Femur (tissue), 1 donor: ENCODE measurements around the gene FAM228B.
"Not testable (repeated sequence)": the region's sequence is repeated elsewhere in the genome, so short reads cannot be mapped to it uniquely, and the experiment has no call there.

Experiments used
- DNase-seq: peaks from one replicate; pipeline ENCODE4 v3.0.0-alpha.2; 2017

The FAM228B gene

DNA sequence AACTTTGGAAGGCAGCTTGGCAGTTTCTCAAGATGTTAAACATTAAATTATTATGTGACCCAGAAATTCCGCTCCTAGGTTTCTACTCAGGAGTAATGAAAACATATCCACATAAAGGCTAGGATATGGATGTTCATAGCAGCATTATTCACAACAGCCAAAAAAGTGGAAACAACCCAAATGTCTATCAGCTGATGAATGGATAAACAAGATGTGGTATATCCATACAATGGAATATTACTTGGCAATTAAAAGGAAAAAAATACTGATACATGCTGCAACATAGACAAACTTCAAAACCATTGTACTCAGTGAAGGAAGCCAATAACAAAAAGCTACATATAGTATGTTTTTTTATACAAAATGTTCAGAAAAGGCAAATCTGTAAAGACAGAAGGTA is 39.2 kb downstream of the FAM228B start:
- no peak for DNase-seq

DNA sequence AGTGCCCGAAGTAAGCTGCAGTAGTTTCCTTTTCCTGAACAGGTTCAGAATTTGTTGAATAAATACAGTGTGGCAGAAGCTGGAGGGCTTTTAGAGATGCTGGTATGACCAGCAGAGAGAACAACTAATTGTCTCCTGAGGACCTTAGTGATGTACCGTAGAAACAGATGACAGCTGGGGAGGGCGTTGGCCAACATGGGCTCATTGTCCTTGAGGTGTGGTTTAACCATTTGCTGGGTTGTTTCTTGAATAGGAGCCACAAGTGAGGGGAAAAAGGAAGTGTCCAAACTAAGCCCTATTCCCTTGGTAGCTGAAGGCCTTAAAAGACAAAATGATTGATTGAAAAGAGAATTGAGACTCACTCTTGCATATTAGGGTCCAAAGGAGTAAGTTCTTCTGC is 39.9 kb downstream of the FAM228B start:
- no peak for DNase-seq

DNA sequence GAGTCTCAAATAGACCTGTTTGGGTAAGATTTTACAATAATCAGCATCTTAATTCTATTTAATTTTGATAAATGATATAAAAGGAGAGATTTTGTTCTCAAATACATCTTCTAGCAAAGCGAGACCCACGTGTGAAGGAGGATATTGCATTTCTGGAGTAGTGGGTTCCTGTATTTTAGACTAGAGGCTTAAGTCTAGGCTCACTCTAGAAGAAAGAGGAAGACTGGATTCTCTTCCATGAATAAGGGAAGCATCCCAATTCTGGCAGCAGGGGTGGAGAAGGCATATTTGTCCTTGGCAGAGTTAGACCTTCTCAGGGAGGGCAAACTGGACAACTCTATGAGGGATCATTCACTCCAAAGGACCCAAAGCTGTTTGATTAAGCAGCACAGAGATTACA is 40.3 kb downstream of the FAM228B start:
- DNase-seq = no peak

DNA sequence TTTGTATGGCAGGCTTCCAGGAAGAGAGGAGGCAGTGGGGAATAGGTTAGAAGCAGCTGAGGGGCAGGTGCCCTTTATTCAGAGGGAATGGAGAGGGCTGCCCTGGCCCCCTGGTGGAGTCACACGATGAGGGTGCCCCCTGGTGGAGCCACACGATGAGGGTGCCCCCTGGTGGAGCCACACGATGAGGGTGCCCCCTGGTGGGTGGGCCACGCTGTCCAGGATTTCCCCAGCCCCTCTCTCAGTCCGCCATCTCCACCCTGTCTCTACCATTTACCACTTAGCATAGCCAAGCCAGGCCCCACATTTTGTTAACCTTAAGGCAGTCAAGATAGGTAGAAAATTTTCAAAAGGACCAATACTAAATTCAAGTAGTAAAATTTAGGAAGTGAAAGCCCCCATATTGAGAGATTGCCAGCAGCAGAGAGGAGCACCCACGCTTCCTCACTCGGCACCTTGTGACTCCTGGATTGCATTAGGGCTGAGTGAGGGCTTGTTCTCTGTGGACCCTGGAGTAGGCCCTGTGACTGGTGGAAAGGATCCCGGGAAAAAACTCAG is 41.2 kb downstream of the FAM228B start:
- DNase-seq = no peak

DNA sequence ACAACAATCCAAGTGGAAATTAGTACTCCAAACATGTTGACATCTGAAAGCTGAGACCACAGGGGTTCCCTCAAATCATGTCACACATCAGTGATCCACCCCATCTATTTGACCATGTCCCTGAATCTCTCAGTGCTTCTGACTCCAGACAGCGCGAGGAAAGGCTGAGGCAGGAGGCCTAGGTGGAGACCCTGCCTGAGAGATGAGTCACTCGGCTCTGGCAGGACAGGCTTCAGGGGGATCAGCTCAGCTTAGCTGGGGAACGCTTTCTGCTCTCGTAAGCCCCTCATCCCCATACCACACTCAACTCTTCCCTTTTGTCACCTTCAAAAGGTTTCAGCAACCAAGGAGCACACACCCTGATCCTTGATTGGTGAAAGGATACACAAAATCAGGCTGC is 45.8 kb downstream of the FAM228B start:
- DNase-seq = no peak

DNA sequence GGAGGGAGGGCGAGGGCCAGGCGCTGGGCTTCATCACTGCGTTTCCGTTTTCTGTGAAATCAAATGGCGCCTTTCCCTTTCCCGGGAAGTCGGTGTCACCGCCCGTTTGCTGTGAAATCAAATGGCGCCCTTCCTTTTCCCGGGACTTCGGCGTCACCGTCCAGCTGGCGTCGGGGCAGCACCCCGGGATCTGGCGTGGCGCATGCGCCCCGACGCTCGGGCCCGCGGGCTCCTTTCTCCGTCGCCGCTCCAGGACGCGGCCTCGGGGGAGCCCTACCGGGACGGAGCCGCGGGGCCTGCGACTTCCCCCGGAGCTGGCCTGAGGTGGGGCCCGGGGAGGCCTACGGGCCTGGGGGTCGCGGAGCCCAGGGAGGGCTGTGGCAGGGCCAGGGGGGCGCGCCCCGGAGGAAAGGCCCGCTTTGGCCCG is 51.6 kb downstream of the FAM228B start, which contains the start of gene FAM228A:
Gene FAM228A, plus strand, starts transcription at position 203 of the 427 bp plus-strand sequence. CDS start 428 bp downstream, outside the sequence.
- no peak for DNase-seq

DNA sequence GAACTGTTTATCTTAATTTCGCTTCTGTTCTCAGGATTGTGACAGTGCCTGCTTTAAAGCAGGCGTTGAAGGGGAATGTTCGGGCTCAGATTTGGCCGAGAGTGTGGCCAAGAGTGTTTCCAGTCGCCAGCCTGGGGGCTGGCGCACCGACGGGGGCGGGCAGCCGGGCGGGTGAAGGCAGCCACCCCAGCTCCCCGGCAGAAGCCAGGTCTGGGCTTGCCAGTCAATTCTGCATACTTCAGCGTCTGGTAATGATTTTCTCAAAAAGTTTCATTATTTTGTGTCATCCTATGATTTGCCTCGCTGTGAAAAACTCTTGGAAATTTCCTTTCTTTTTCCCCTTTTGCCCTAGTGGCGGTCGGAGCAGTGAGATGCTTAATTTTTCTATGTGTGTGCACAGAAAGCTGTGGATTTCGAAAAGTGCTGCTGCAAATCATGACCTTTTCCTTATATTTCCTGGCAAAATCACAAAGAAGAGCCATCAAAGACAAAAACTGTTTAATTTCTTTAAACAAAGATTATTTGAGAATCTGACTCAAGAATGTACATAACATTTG is 52.4 kb downstream of the FAM228B start:
- no peak for DNase-seq

DNA sequence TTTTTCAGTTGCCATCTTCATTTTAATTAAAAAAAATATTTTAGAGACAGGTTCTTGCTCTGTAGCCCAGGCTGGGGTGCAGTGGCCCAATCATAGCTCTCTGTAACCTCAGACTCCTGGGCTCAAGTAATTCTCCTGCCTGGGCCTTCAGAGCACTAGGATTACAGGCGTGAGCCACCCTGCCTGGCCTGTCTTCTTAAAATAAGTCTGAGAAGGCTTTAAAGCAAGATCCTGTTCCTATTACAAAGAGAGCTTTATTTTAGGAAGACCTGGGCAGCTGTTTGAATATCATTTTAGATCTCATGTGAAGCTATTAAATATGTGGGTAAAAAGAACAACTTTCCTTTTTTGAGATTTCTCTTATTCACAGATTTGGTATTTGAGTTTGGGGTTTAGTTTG is 53.1 kb downstream of the FAM228B start:
- DNase-seq = no peak

DNA sequence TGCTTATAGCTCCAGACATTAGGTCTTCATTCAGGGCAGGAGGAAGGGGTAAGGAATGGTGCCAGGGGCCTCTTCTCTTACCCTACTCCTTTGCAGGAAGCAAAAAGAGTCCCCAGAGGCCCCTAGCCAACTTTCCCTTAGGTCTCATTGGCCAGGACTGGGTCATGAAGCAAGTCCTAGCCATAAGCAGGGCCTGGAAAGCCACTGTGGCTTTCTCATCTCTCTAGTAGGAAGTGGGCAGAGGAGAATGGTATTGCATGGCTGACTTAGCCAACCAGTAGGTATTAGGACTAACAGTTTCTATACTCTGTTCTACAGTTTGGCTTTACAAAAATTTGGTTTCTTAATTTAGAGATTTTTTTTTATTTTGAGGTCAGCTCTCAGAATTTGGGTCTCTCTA is 56.4 kb downstream of the FAM228B start:
- DNase-seq = no peak

DNA sequence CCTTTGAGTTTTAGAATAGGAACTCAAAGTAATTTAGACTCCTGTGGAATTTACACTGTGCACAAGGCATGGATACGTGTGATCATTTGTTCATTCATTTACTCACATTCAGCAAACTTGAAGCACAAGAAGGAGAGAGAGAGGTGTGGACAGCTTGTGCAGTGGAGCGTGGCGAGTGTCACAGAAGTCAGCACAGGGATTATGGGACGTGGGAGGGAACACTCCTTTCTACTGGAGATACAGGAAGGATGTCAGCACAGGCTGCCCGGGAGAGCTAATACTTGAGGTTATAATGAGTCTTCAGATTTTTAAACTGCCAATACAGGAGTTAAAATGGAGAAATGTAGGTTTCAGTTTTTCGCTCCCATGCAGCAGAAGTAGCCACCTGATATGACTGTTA is 58.6 kb downstream of the FAM228B start:
- DNase-seq = no peak

DNA sequence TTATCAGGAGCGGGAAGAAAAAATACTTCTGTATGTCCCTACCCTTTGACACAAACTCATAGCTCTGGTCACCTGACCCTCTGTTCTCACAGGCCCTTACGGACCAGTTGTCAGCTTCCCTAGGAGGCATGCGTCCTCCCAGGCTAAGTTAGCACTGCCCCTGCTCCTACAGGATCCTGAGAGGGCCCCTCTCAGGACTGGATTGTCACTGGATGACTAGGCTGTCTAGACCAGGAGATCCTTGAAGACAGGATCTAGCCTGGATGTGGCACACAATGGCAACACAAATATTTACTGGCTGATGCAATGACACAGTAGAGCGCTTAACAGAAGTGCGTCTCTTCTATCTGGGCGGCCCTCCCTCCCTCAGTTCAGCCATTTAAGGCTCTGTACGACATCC is 59.2 kb downstream of the FAM228B start:
- DNase-seq = no peak

DNA sequence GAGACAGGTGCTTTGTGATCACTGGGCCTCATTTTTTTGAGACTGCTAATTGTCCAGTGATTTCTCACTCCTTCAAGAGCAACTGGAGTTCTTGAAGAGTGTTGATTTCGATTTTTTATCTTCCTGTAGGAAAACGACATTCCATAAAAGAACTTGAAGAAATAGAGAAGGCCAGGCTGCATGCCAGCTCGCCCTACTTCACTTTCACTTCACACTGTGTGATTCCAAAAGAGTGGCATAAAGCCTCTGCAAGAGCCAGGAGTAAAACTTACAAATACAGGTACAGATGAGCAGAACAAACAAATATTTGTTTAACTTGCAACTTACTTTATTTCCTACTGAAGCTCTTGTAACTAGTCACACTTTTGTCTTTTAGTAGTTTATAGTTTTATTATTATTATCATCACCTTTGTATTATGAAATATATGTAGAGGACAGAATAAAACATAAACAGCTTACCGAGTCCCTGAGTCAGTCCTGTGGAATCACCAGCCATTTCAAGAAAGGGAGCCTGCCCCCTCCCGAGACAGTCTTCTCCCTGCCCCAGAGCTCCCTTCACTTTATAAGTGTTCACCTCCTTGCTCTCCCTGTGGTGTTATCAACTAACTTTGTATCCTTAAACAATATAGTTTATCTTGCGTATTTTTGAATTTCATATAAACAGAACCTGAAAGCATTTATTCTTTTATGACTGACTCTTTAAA is 60.2 kb downstream of the FAM228B start:
- no peak for DNase-seq

DNA sequence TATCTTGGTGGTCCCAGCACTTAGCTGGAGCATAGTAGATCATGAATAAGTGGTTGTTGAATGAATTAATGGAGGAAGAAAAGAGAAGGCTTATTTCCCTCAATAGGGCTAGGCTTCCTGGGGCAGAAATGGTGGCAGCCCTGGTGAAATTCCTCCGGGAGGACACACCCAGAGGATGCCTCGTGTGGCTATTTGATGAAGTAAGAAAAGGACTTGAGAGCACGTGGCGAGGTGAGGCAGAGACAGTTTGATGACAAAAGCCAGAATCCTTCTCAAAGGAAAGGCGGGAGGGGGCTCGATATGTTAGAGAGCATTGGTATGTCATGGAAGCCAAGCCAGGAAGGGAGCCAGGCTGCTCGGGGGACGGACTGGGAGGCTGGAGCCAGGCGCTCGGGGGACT is 66.3 kb downstream of the FAM228B start:
- no peak for DNase-seq

DNA sequence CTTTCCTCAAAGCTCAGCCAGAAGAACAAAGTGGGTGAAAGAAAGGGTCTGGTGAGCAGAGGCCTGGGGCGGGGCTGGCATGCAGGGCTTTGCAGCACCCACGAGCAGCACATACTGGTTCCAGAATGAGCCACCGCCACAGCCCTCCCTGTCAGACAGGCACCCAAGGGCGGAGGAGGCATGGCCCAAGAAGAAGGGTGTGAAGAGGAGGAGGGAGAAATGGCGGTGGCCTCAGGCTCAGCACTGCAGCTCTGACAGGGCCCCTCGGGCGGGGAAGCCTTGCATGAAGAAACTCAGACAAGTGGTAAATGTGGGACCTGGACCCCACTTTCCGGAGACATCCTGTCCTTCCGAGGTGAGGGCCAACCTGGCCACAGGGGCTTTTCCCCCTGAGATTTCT is 67.2 kb downstream of the FAM228B start:
- no peak for DNase-seq

DNA sequence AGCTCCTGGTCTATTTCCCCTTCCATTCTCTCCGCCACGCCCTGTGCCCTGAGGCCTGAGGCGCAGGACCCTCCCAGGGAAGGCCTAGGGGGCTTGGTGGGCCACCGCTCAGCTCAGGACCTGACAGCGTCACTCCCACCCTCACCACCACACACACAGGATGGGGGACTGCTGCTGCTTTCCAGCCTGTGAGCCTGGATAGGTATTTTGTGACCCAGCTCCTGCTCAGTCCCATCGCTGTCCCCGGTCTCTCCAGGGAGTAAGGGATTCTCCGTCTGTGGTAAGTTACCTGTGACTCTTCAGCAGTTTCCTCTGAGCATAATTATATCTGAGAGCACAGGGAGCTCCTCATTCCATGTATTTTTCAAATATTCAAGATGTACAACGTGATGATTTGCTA is 67.9 kb downstream of the FAM228B start:
- no peak for DNase-seq

DNA sequence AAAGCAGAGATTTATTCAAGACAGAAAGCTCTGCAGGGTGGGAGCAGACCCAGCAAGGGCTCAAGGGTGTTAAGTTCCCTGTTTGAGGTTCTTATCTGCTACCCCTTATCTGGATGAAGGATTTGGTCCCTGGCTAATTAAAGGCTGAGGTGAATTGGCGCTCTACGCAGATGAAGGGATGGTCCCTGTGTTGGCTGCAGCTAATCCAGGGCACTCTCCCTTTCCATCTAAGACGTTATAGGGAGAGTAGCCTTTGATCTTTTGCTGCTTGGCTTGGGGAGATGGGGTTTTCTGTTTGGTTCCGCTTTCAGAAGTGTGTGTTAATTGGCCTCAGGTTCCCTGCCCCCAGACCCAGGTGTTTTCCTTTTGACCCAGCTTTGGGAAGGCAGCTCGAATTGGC is 68.6 kb downstream of the FAM228B start:
- no peak for DNase-seq

DNA sequence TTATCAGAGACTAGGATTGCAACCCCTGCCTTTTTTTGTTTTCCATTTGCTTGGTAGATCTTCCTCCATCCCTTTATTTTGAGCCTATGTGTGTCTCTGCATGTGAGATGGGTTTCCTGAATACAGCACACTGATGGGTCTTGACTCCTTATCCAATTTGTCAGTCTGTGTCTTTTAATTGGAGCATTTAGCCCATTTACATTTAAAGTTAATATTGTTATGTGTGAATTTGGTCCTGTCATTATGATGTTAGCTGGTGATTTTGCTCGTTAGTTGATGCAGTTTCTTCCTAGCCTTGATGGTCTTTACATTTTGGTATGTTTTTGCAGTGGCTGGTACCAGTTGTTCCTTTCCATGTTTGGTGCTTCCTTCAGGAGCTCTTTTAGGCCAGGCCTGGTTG is 73.9 kb downstream of the FAM228B start:
- DNase-seq = not testable (repeated sequence)

DNA sequence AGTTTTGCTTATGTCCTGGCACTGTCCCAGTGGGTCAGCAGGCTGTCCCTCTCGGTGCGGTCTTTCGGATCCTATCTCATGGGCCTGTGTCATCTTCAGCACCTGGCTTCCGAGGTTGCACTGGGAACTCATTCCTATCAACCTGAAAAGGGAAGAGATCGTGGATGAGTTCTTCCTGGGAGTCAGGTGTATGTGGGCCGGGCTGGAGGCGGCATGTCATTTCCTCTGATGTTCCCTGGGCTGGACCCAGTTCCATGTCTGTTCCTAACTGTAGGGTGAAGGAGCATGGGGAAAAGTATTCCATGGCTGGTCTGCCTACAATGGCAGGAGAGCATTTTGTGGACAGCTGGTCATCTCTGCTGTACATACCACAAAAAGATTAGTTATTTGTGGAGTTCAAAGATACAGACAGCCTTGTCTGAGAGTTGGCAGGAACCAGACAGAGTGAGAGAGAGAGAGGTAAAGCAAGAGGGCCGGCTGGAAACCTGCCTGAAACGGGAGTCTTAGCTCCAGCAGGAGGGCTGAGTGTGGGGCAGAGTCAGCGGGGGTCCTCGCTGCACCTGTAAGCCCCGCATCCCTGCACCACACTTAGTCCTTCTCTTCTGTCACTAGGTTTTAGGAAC is 76.8 kb downstream of the FAM228B start:
- no peak for DNase-seq

DNA sequence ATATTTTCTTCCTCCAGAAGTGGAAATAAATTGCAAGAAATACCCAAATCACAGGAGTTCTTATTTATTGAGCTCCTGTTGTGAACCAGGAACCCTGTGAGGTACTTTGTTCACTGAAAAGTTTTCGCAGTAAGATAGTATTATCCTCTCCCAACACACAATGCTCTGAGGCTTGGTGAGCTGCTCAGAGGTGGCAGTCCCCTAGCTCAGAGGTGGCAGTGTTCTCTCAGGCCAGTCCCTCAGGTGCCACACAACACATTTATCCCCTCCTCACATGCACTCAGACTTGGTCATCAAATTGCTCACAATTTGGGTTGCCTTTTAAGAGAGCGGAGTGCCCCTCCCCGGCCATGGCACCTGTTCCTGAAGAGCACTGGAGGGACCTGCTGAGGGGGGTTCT is 77.5 kb downstream of the FAM228B start:
- no peak for DNase-seq

DNA sequence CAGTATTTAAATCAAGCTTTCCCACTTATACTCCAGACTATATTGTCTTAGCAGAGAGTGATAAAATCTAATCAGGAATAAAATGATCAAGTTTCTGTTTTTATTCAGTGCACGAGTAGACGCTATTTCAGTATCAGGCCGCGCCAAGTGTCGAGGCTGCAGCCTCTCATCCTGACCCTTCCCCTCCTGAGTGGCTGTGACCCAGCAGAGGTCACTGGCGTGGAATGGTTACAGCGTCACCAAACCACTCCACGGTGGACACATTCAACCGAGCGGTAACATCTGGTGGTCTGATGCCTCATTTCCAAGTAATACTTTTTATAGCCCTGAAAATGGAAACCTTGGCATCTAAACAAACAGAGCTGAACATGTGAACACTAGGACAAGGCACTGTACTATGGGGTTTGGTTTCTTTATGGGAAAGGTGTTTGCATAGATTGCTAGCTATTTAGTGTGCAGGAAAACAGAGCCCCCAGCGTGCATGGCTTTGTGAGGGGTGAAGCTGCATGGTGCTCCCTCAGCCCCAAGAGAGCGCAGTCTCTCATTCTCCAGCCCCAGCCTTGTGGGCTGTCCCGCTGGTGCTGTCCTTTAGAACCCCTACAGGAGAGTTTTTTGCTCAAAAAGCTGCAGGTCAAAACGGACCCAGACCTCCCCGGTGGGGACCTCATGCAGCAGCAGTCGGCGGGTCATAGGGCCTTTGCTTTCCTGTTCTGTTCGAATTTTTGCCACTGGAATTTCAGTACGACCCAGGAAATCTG is 79.9 kb downstream of the FAM228B start:
- no peak for DNase-seq

DNA sequence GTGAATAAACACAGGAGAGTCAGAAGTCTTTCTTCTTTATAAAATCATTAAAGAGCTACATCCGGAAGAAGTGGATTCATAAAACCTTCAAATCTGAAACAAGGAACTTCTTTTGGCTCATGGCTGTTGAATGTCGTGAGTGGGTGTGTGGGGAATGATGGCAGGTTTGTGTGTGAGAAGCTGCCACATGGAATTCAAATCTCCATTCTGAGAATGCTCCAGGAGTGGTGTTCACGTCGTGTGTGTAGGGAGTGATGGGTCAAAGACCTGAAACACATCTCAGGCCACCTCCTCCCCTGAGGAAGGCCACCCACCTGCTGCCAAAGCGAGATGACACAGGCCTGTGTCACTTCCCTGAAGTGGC is 80.5 kb downstream of the FAM228B start:
- no peak for DNase-seq

DNA sequence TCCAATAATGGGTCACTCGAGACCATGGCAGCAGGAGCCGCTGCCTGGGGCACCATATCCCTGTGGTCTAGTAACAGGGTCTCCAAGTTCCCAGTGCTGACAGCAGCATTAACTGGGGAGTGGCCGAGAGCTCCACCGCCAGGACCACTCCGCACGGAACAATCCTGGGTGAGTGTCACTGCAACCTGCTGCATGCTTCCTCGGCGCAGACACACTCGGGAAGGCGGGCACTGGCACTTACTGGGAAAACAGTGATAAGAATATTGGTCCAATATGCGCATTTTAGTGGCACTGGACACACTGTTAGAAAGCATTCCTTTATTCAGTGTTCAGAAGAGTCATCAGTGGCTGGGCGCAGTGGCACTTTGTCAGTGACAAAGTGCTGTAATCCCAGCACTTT is 81.2 kb downstream of the FAM228B start:
- no peak for DNase-seq

DNA sequence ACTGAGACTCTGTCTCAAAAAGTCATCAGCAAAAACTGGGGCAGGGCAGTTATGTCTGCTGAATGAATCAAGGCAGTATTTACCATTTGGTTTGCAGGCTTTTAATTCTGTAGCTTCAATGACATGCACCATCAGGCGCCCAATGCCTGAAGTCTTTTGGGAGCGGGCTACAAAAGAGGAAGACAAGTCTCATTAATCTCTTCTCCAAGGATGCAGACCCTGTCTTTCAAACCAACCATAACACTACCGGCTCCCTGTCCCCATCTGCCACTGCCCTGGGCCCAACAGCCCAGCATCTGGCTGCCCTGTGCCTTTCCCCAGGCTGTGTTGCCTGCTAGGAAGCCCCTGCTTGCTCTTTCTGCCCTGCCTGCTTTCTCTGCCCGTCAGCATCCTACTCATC is 81.9 kb downstream of the FAM228B start:
- DNase-seq = no peak

DNA sequence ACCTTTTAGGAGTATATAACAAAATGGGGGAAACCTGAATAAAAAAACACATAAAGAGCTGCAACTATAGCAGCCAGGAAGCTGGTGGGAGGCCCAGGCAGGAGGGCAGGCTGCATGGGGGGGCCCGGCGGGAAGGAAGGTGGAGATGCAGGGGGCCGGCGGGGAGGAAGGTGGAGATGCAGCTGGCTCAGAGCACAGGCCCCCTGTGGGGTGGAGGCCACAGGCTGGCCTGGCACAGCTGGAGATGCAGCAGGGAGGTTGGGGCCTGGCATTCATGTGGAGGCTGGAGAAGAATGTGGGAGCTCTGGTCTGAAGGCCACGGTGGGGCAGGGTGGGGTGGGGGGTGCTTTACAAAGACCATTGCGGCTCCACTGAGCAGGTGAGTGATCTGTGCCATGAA is 83.0 kb downstream of the FAM228B start:
- no peak for DNase-seq
